GM18909 (cell line): ENCODE data around the gene MACROD2.

Experiments used
- ATAC-seq: cut with Tn5 transposase; IDR thresholded peaks from one replicate; pipeline ENCODE4 v1.9.1; 2021; ENCODE audit warnings: mild to moderate bottlenecking; ENCODE audit not compliant: unreplicated experiment, poor library complexity

The MACROD2 gene

GRCh38 chr20:15599961-15600360 lies 1604.6 kb downstream of the MACROD2 start:
- ATAC-seq = no peak

- no peak for ATAC-seq
Observed at GRCh38 chr20:15600565-15600964, 1605.2 kb downstream of the MACROD2 start.

DNA sequence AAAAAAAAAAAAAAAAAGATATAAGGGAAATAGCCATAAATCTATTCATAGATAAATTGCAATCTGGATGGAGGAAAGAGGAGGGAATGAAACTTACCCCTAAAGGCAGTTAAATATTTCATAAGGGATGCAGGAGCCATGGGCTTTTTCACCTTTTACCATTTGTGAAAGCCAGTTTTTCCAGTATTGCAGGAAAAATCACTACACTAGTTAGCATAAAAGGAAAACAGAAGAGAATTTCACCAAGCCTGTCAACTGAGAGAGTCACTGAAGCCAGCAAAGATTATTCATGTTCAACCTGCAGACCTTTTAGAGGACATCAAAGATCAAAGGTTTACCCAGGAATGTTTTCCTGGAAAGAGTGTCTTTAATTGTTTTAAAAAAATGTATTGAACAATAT lies 1608.2 kb downstream of the MACROD2 start:
- ATAC-seq = no peak

GRCh38 chr20:15603978-15604805 lies 1608.9 kb downstream of the MACROD2 start:
- no peak for ATAC-seq

- no peak for ATAC-seq
Observed at GRCh38 chr20:15609921-15610320, 1614.6 kb downstream of the MACROD2 start.

DNA sequence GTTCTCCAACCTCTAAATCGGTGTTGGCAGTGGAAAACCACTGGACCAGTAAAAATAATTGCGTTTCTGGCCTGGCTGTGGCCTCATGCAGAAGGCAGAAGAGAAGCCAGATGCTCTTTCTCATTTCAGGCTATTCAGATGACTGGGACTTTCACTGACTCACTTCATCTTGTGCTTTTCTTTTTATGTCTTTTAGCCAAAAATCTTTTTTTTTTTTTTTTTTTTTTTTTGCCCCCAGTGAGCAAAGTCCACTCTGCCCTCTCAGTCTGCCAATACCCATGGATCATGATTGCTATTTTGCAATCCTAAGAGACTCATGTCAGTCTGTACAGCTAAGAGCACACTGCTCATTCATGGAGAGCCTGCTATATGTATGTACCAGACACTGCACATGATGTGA lies 1615.5 kb downstream of the MACROD2 start:
- ATAC-seq = no peak

DNA sequence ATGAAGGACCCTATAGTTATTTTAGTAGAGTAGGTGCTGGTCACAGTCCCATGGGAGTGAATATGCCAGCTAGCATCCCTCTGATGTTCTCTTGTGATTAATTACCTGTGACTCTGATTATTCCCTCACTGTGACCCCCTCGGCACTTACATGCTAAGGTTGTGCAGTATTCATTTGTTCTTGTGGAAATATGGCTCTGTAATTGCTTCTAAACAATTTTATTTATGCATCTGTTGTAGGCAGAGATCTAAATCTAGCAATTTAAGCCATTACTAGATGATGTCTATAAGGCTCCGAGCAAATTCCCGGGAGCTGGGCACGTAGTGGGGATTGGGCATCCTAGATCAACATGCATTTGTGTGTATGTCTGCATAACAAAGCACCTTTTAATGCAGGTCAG lies 1616.2 kb downstream of the MACROD2 start:
- no peak for ATAC-seq

DNA sequence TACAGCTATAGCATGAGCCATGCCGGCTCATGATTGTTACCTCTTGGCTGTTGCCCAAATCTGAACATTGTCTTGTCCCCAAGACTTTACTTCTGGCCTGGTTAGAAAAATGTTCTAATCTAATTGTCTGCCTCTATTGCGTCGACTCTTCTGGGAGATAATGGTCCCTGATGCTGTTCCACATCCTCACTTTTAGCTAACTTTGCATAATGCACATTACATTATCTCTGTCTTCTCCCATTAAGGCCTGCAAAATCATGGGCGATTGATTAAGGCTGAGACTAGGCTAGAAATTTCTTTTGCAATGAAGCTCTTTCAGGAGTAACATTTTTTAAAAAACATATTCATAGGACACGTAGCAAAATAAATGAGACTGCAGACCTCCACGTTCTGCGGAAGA lies 1616.9 kb downstream of the MACROD2 start:
- no peak for ATAC-seq

GRCh38 chr20:15612769-15613168 lies 1617.5 kb downstream of the MACROD2 start:
- no peak for ATAC-seq

DNA sequence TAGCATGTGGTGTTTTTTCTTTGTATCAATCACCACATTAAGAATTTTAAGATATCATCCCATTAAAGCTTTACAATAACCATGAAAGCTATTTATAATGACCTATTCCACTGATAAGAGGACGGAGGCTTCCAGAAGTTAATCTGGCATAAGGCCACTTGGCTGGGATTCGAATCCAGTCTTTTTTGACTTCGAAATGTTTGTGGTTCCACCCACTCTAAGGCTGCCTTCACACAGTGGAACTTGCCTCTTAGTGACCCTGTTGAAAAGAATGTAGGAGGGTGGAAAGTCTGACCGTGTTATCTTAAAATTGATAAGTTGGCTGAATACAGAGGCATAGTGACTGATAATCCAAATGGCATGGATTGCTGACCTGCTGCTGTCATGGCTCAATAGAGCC lies 1618.2 kb downstream of the MACROD2 start:
- ATAC-seq = no peak

GRCh38 chr20:15616626-15617025 lies 1621.3 kb downstream of the MACROD2 start:
- ATAC-seq = no peak

GRCh38 chr20:15618110-15618509 lies 1622.8 kb downstream of the MACROD2 start:
- ATAC-seq = no peak

- ATAC-seq = no peak
Observed at GRCh38 chr20:15618912-15619311, 1623.6 kb downstream of the MACROD2 start.

GRCh38 chr20:15619341-15619740 lies 1624.0 kb downstream of the MACROD2 start:
- ATAC-seq = no peak

GRCh38 chr20:15619816-15620215 lies 1624.5 kb downstream of the MACROD2 start:
- ATAC-seq = no peak

GRCh38 chr20:15622368-15622767 lies 1627.1 kb downstream of the MACROD2 start:
- no peak for ATAC-seq

DNA sequence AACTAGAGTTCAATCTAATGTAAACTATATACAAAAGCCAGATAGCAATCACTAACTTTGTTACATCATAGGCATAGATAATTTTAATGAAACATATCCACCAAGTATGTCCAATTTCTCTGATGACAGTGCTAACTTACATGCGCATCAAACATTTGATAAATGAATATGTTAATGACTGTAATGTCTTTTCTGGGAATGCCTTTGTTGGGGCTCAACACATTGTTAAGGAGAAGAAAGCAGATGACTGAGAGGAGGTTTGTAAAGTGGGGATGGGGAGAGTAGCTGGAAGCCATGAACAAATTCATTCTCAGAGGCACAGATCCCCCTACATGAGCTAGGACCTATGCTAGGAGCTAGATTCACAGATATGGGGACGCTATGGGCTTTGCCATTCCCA lies 1627.9 kb downstream of the MACROD2 start:
- ATAC-seq = no peak

GRCh38 chr20:15625981-15626380 lies 1630.7 kb downstream of the MACROD2 start:
- no peak for ATAC-seq

GRCh38 chr20:15627089-15627488 lies 1631.8 kb downstream of the MACROD2 start:
- no peak for ATAC-seq

- no peak for ATAC-seq
Observed at GRCh38 chr20:15627501-15627903, 1632.2 kb downstream of the MACROD2 start.

- no peak for ATAC-seq
Observed at GRCh38 chr20:15628851-15629353, 1633.6 kb downstream of the MACROD2 start.

DNA sequence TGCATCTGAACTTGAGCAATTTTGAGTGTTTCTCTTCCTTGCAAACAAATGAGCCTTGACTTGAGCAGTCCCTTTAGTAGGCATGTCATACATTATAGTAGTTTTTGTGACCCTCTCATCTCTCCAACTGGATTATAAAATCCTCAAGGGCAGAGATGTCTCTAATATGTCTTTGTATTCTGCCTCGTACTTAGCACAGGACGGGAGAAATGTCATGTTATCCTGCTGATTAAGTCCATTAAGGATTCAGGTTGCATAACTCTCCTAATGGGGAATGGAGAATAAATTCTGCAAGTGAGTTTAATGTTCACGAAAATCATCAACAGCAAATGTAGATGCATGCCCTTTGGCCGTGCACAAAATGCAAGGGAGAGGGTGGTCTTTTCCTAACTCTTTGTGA lies 1635.0 kb downstream of the MACROD2 start:
- no peak for ATAC-seq
